Upper lobe of left lung (tissue), 6 donors: Measurements from ENCODE around the gene MLKL. TPM values are rescaled to one million over a fixed set of nuclear protein-coding genes. Genes with fewer than 3 reads are reported as not detected.

ENCODE experiments used
- ATAC-seq, 2 donors: fragments of 200-7000 bp; cut with Tn5 transposase; one replicate each; pipeline ENCODE4 v1.9.1; 2022; ENCODE audit warnings: mild to moderate bottlenecking in 2 of 2, moderate library complexity in 2 of 2; ENCODE audit not compliant: low FRiP score in 2 of 2
- DNase-seq, 2 donors: peaks; one replicate each; pipeline ENCODE4 v3.0.0-alpha.2; 2019 to 2020
- H3K27ac ChIP-seq, 4 donors: fragments of 200-600 bp; sonication (generic); one replicate each; pipeline ENCODE4 v1.5.1; 2016 to 2019
- H3K27me3 ChIP-seq, 4 donors: fragments of 200-600 bp; sonication (generic); one replicate each; pipeline ENCODE4 v1.5.1; 2017 to 2019
- H3K36me3 ChIP-seq, 4 donors: fragments of 200-600 bp; sonication (generic); one replicate each; pipeline ENCODE4 v1.5.1; 2016 to 2019
- H3K4me1 ChIP-seq, 4 donors: fragments of 200-600 bp; sonication (generic); one replicate each; pipeline ENCODE4 v1.5.1; 2018 to 2019
- H3K4me3 ChIP-seq, 4 donors: fragments of 200-600 bp; sonication (generic); one replicate each; pipeline ENCODE4 v1.5.1; 2017 to 2019; ENCODE audit warnings: mild to moderate bottlenecking in 2 of 4, moderate library complexity in 1 of 4
- H3K9me3 ChIP-seq, 4 donors: fragments of 200-600 bp; sonication (generic); one replicate each; pipeline ENCODE4 v1.5.1; 2018 to 2019
- EP300 ChIP-seq, 4 donors: sonication (generic); formaldehyde crosslinking; IDR thresholded peaks; one replicate each; pipeline ENCODE4 v1.5.1; 2017; ENCODE audit warnings: antibody characterized with exemption in 4 of 4, control low read depth in 2 of 4
- POLR2A ChIP-seq, 4 donors: fragments of 450-650 bp; IDR thresholded peaks; one replicate each; pipeline ENCODE4 v1.5.1; 2016 to 2017; ENCODE audit warnings: antibody characterized with exemption in 4 of 4, mild to moderate bottlenecking in 2 of 4
- POLR2AphosphoS5 ChIP-seq, 2 donors: sonication (generic); formaldehyde crosslinking; IDR thresholded peaks; one replicate each; pipeline ENCODE4 v1.5.1; 2017; ENCODE audit warnings: antibody characterized with exemption in 2 of 2
- WGBS, 2 donors: methylation state at CpG; one replicate each; pipeline ENCODE4 v1.1.5; 2017 to 2018; 5-methylcytosine and 5-hydroxymethylcytosine counted together
- total RNA-seq, 6 donors: library from RNA; depleted of rRNA in 4 of 6; stranded (reverse); fragments of >200 nt in 4 of 6; gene quantifications; one replicate each; pipeline versions ENCODE4 v1.1.0 to v1.2.1, GENCODE V29; 2016 to 2021
- TF ChIP-seq, protein P1 (sequence below), 6 experiments: fragments of 450-650 bp in 4 of 6; fragments of 200-600 bp in 2 of 6; sonication (generic) in 2 of 6; IDR thresholded peaks; one replicate each; pipeline ENCODE4 v1.5.1; 2016 to 2019; ENCODE audit warnings: antibody characterized with exemption in 6 of 6
- donor health status: DM: no; HTN: no; CAD: no; lungs with moderate emphysema.
- donor health status: DM: no; HTN: yes; CAD: no; lungs with severe emphysema.

Gene MLKL
- total RNA-seq, 6 donors from 2014 or later: 15.0 to 81.7 (median 31.6) TPM

DNA sequence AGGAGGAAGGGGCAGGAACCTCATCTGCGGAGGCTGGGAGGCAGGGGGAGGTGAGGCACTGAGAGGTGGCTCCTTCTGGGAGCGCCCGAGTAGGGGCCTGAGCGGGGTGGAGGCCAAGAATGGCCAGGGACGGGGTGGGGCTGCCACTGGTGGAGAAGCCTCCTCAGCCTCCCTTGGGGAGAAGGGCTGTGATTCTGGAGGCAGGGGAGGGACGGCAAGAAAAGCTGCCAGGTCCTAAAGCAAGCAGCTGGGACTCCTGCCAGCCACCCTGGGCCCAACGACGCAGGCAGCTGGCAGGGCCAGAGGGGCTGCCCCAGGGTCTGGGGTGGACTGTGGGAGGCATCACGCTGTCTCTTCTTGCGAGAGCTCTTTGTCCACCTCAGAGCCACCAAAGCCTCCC lies 12.7 kb upstream of the MLKL start:
- DNase-seq (peak in 1 of 2 donors; percentile 52), ATAC-seq (no peak)
- Histone ChIP-seq H3K9me3 (no peaks in the 10 kb centered on the region), H3K4me3 (no peak overlapping the region), H3K27ac (no peak overlapping the region), H3K4me1 (no peaks in the 10 kb centered on the region), H3K27me3 (no peaks in the 10 kb centered on the region), H3K36me3 (no peaks in the 10 kb centered on the region)
- TF ChIP-seq POLR2AphosphoS5 (IDR thresholded peaks at IDR 0.05): no peak
- no peak for TF ChIP-seq POLR2A (IDR thresholded peaks at IDR 0.05)
- WGBS, 2 donors: 76 to 91% methylated on average over 8 to 10 of the region's 10 CpGs

DNA sequence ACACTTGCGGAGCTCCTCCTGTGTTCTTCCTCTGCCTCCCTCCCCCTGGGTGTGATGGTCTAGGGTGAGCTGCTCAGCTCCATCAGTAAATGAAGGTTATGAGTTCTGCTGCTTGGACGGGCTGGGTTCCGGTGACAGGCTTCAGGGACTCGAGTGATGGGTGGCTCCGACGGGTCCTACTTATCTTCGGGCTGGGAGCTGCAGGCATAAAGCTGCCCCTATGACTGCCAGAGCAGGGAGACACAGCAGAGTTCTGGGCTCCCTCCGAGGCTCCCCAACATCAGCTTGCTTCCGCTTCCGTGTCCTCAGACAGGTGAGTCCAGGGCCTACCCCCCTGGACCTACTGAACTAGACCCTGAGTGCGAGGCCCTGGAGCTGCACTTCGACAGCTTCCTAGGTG lies 11.3 kb upstream of the MLKL start:
- 84 to 95% methylated on average over 11 of the region's 12 CpGs for WGBS, 2 donors
- DNase-seq: no peak
- no peak overlapping the region for H3K27ac ChIP-seq
- no peaks in the 10 kb centered on the region for H3K27me3 ChIP-seq
- no peaks in the 10 kb centered on the region for H3K36me3 ChIP-seq
- no peaks in the 10 kb centered on the region for H3K9me3 ChIP-seq
- no peak for ATAC-seq
- TF ChIP-seq EP300 (IDR thresholded peaks at IDR 0.05): no peak
- no peak for TF ChIP-seq POLR2A (IDR thresholded peaks at IDR 0.05)
- TF ChIP-seq, protein P1, sequence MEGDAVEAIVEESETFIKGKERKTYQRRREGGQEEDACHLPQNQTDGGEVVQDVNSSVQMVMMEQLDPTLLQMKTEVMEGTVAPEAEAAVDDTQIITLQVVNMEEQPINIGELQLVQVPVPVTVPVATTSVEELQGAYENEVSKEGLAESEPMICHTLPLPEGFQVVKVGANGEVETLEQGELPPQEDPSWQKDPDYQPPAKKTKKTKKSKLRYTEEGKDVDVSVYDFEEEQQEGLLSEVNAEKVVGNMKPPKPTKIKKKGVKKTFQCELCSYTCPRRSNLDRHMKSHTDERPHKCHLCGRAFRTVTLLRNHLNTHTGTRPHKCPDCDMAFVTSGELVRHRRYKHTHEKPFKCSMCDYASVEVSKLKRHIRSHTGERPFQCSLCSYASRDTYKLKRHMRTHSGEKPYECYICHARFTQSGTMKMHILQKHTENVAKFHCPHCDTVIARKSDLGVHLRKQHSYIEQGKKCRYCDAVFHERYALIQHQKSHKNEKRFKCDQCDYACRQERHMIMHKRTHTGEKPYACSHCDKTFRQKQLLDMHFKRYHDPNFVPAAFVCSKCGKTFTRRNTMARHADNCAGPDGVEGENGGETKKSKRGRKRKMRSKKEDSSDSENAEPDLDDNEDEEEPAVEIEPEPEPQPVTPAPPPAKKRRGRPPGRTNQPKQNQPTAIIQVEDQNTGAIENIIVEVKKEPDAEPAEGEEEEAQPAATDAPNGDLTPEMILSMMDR (IDR thresholded peaks at IDR 0.05): no peak
- no peak for TF ChIP-seq POLR2AphosphoS5 (IDR thresholded peaks at IDR 0.05)
- no peaks in the 10 kb centered on the region for H3K4me1 ChIP-seq
- H3K4me3 ChIP-seq: no peak overlapping the region

DNA sequence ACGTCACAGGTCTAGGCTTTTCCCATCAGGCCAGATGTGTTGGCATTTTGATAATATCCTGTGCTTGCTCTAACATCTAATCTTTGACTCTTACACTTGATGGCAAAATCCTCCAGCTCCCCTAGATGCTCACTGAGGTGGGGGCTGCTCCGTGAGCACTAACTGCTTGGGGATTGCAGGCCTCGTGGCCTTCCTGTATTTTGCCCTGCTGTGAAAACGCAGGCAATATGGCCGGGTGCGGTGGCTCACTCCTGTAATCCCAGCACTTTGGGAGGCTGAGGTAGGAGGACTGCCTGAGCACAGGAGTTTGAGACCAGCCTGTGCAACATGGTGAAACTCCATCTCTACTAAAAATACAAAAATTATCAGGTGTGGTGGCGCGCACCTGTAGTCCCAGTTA lies 9.7 kb upstream of the MLKL start:
- Histone ChIP-seq H3K9me3 (no peaks in the 10 kb centered on the region), H3K36me3 (no peaks in the 10 kb centered on the region), H3K27ac (no peak overlapping the region), H3K27me3 (no peaks in the 10 kb centered on the region), H3K4me1 (no peaks in the 10 kb centered on the region), H3K4me3 (no peak overlapping the region)
- ATAC-seq (no peak), DNase-seq (no peak)
- WGBS, 2 donors: 96 to 97% methylated on average over 8 of the region's 8 CpGs
- TF ChIP-seq POLR2A (IDR thresholded peaks at IDR 0.05) (no peak), POLR2AphosphoS5 (IDR thresholded peaks at IDR 0.05) (no peak), EP300 (IDR thresholded peaks at IDR 0.05) (no peak)
- TF ChIP-seq, protein P1 (IDR thresholded peaks at IDR 0.05): no peak

DNA sequence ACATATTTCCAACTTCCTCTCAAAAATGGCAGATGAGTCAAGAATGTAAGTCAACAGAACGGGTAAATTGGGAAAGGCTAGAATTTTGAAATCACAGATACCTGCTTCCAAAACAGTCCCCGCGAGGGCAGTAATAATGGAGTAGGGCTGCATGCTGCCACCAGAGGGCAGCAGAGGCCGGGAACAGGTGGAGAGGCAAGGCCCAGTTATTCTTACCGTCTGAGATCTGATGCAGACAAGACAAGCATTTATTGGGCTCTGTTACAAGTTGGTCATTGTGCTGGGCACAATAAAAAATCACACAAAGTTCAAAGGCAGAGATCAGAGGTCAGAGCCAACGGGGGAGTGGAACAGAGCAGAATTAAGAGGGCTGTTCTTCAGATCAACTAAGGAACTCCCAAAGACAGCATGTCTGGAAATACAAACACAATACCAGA lies 8.8 kb upstream of the MLKL start:
- 0 to 1% methylated on average over 6 of the region's 6 CpGs for WGBS, 2 donors
- Histone ChIP-seq H3K4me1 (no peaks in the 10 kb centered on the region), H3K4me3 (no peak overlapping the region), H3K36me3 (no peaks in the 10 kb centered on the region), H3K27me3 (no peaks in the 10 kb centered on the region), H3K9me3 (no peaks in the 10 kb centered on the region), H3K27ac (no peak overlapping the region)
- DNase-seq (peak in 1 of 2 donors; percentile 86), ATAC-seq (peak; percentile 88 to 94)
- TF ChIP-seq POLR2A (IDR thresholded peaks at IDR 0.05): no peak
- TF ChIP-seq, protein P1 (IDR thresholded peaks at IDR 0.05): peak; percentile 85 to 94 (median 90)

DNA sequence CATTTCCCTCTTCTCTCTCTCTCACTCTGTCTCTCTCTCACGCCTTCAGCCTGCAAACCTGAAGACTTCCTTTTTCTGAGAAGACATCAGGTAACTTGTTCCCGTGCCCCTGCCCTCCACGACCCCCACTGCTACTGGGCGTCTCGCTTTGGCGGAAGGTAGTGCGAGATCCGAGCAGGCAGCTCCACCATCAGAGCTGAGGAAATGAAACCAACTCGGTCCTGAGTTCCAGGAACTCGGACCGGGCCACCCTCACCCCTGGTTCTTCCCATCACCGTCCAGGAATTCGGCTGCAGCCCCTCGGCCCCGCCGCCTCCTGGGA lies 585 bp downstream of the MLKL start:
- peaks cover 0 to 6% (median 5%) of the 10 kb centered on the region in 4 donors for H3K36me3 ChIP-seq
- ATAC-seq (peak; percentile 25 to 50), DNase-seq (peak in 1 of 2 donors; percentile 42)
- TF ChIP-seq EP300 (IDR thresholded peaks at IDR 0.05): no peak
- no peak for TF ChIP-seq POLR2A (IDR thresholded peaks at IDR 0.05)
- TF ChIP-seq, protein P1 (IDR thresholded peaks at IDR 0.05): no peak
- TF ChIP-seq POLR2AphosphoS5 (IDR thresholded peaks at IDR 0.05): no peak
- H3K4me3 ChIP-seq: peak overlapping the region; percentile 64 to 96 (median 80)
- H3K4me1 ChIP-seq: peaks cover 24 to 42% (median 36%) of the 10 kb centered on the region in 4 donors
- H3K9me3 ChIP-seq: no peaks in the 10 kb centered on the region
- 1 to 19% methylated on average over 7 to 16 of the region's 16 CpGs for WGBS, 2 donors
- H3K27ac ChIP-seq: peak overlapping the region; percentile 86 to 97 (median 96)
- H3K27me3 ChIP-seq: no peaks in the 10 kb centered on the region
